Measurements from ENCODE around the gene PTTG1. TPM values are rescaled to one million over a fixed set of nuclear protein-coding genes. Genes with fewer than 3 reads are reported as not detected.

The PTTG1 gene
- polyA plus RNA-seq, 1 of the 3 experiments (the other 2 are of a cell fraction): 279 TPM

GRCh38 chr5:160466116-160466515 is 44.5 kb downstream of the PTTG1 start:
- no peaks in the 10 kb centered on the region for H3K36me3 ChIP-seq (replicated peaks in 1 of 2; ENCODE audit: control insufficient read depth in 1 of 2, insufficient read depth in 2 of 2, low read length in 1 of 2)
- DNase-seq: no peak
- no peaks in the 10 kb centered on the region for H3K79me2 ChIP-seq (ENCODE audit: insufficient read depth)
- no peaks in the 10 kb centered on the region for H3K27me3 ChIP-seq (ENCODE audit: insufficient read depth)
- no peak overlapping the region for H3K9ac ChIP-seq
- no peak for TF ChIP-seq MXI1 (IDR thresholded peaks at IDR 0.05; ENCODE audit: low read depth, low read length)
- no peak for TF ChIP-seq MAX (IDR thresholded peaks at IDR 0.05; ENCODE audit: low read depth)
- TF ChIP-seq USF1 (IDR thresholded peaks at IDR 0.05; ENCODE audit: borderline replicate concordance, low read depth): no peak
- TF ChIP-seq ELF1 (IDR thresholded peaks at IDR 0.05): no peak
- TF ChIP-seq FOXM1 (IDR thresholded peaks at IDR 0.05; ENCODE audit: low read depth): no peak
- TF ChIP-seq RXRA (IDR thresholded peaks at IDR 0.05; ENCODE audit: borderline replicate concordance, low read depth): no peak
- no peak for TF ChIP-seq MEF2A (IDR thresholded peaks at IDR 0.05; ENCODE audit: borderline replicate concordance, low read depth)
- no peak for TF ChIP-seq TCF12 (IDR thresholded peaks at IDR 0.05)
- no peak for TF ChIP-seq FOXJ3 (CRISPR knock-in tag; IDR thresholded peaks at IDR 0.05)
- no peak for TF ChIP-seq SMC3 (IDR thresholded peaks at IDR 0.05; ENCODE audit: low read depth, low read length)
- TF ChIP-seq GABPA (IDR thresholded peaks at IDR 0.05; ENCODE audit: low read depth): no peak
- no peak for TF ChIP-seq RFX5 (IDR thresholded peaks at IDR 0.05; ENCODE audit: low read length)
- no peak for TF ChIP-seq POLR2AphosphoS5 (IDR thresholded peaks at IDR 0.05; ENCODE audit: low read depth, low read length)
- TF ChIP-seq EZH2phosphoT487 (IDR thresholded peaks at IDR 0.05; ENCODE audit: borderline replicate concordance, low read depth): no peak
- TF ChIP-seq JUND (IDR thresholded peaks at IDR 0.05): no peak
- TF ChIP-seq NRF1 (IDR thresholded peaks at IDR 0.05; ENCODE audit: low read depth, low read length): no peak
- TF ChIP-seq ZBTB33 (IDR thresholded peaks at IDR 0.05; ENCODE audit: borderline replicate concordance, low read depth): no peak
- no peaks in the 10 kb centered on the region for H3K9me2 ChIP-seq
- peaks cover 9% of the 10 kb centered on the region for H3F3A ChIP-seq (replicated peaks; ENCODE audit: insufficient read depth)
- H4K20me1 ChIP-seq (ENCODE audit: insufficient read depth): no peaks in the 10 kb centered on the region
- H3K27ac ChIP-seq (ENCODE audit: low read depth in 2 of 2, low read length in 1 of 2): no peak overlapping the region
- ChIA-PET CTCF (interaction anchor here (1.4 to 4.3 kb wide), 2 partner anchors 19 to 28 kb away, joined by 3 to 29 read pairs; no protein-coding TSS in a partner anchor), POLR2A (no interaction called here)
- no peak overlapping the region for H3K4me3 ChIP-seq (ENCODE audit: low read depth in 2 of 2, low read length in 1 of 2)
- no peak overlapping the region for H2AFZ ChIP-seq (ENCODE audit: low read depth)
- 89% methylated on average over 5 of the region's 5 CpGs for WGBS (ENCODE audit: low lambda C conversion rate)
- H3K4me1 ChIP-seq (ENCODE audit: control insufficient read depth in 1 of 2, insufficient read depth in 2 of 2, low read depth in 1 of 2, low read length in 1 of 2): peaks cover 0 to 21% of the 10 kb centered on the region in 2 experiments; a peak in 3 of 4 replicates
- no peaks in the 10 kb centered on the region for H3K9me3 ChIP-seq
- H3K4me2 ChIP-seq: no peak overlapping the region

Data from SK-N-SH (cell line).